T-cell (primary cell): Measurements from ENCODE around the gene MCOLN2. TPM values are rescaled to one million over a fixed set of nuclear protein-coding genes. Genes with fewer than 3 reads are reported as not detected.

ENCODE experiments used
- ATAC-seq, 4 experiments: fragments of 200-7000 bp in 3 of 4; fragments of 150-1000 bp in 1 of 4; cut with Tn5 transposase; replicated peaks in 1 of 4; 1 replicate in 3 of 4; 2 replicates in 1 of 4; pipeline ENCODE4 v1.10.0; 2021; ENCODE audit warnings: moderate library complexity in 3 of 4, mild to moderate bottlenecking in 2 of 4, moderate number of reproducible peaks in 1 of 4
- CTCF ChIA-PET, 2 donors: fragments of 300-600 bp; sonication (Branson Sonifier 250); formaldehyde crosslinking; loops; one replicate each; lab custom pipeline; 2022; ENCODE audit warnings: antibody characterized with exemption in 2 of 2; lab: Charles Lee
- POLR2A ChIA-PET, 2 donors: fragments of 300-600 bp; sonication (Branson Sonifier 250); formaldehyde crosslinking; loops; one replicate each; lab custom pipeline; 2022; ENCODE audit warnings: antibody characterized with exemption in 2 of 2; lab: Charles Lee
- DNase-seq, 35 experiments: peaks; one replicate each; pipeline versions ENCODE4 v3.0.0 to v3.0.0-alpha.2; 2013 to 2023
- H3K27ac ChIP-seq: one replicate; pipeline ENCODE4 v1.5.1; 2013; ENCODE audit warnings: low read length
- H3K27me3 ChIP-seq, 2 experiments: replicated peaks in 1 of 2; 1 replicate in 1 of 2; 2 replicates in 1 of 2; pipeline versions ENCODE4 v1.6.1 to v1.7.0; 2013; ENCODE audit warnings: low read length in 1 of 2, mixed read lengths in 1 of 2; ENCODE audit not compliant: control insufficient read depth in 2 of 2, insufficient read depth in 2 of 2; ENCODE audit errors: extremely low read depth in 1 of 2
- H3K36me3 ChIP-seq, 2 donors: 1 replicate in 1 of 2; 2 replicates in 1 of 2; pipeline versions ENCODE4 v1.6.1 to v1.7.0; 2013; ENCODE audit warnings: low read length in 1 of 2; ENCODE audit not compliant: control insufficient read depth in 2 of 2, insufficient read depth in 1 of 2; ENCODE audit errors: extremely low read depth in 1 of 2
- H3K4me1 ChIP-seq, 2 experiments: 1 replicate in 1 of 2; 2 replicates in 1 of 2; pipeline versions ENCODE4 v1.6.1 to v1.7.0; 2013; ENCODE audit warnings: low read length in 2 of 2, mixed read lengths in 1 of 2; ENCODE audit not compliant: insufficient read depth in 2 of 2, control insufficient read depth in 1 of 2; ENCODE audit errors: extremely low read depth in 1 of 2
- H3K4me3 ChIP-seq, 2 donors: 1 replicate in 1 of 2; 2 replicates in 1 of 2; pipeline versions ENCODE4 v1.5.1 to v1.7.0; 2013; ENCODE audit warnings: mild to moderate bottlenecking in 2 of 2, low read length in 1 of 2, moderate library complexity in 1 of 2; ENCODE audit not compliant: control insufficient read depth in 1 of 2; ENCODE audit errors: extremely low read depth in 1 of 2
- H3K9me3 ChIP-seq: 2 replicates; pipeline ENCODE4 v1.7.0; 2013
- H3K27ac Mint-ChIP-seq, 2 donors: one replicate each; pipeline ENCODE4 v1.8.0; 2020 to 2021; ENCODE audit warnings: mild to moderate bottlenecking in 2 of 2, mixed read lengths in 2 of 2
- H3K27me3 Mint-ChIP-seq, 2 donors: one replicate each; pipeline ENCODE4 v1.8.0; 2021 to 2022; ENCODE audit warnings: mixed read lengths in 2 of 2
- H3K36me3 Mint-ChIP-seq: one replicate; pipeline ENCODE4 v1.8.0; 2021; ENCODE audit warnings: mixed read lengths
- H3K4me1 Mint-ChIP-seq, 3 donors: one replicate each; pipeline ENCODE4 v1.8.0; 2020 to 2022; ENCODE audit warnings: mixed read lengths in 3 of 3, mild to moderate bottlenecking in 1 of 3
- H3K4me3 Mint-ChIP-seq, 3 donors: one replicate each; pipeline ENCODE4 v1.8.0; 2020 to 2022; ENCODE audit warnings: mild to moderate bottlenecking in 3 of 3, mixed read lengths in 3 of 3, moderate library complexity in 3 of 3
- H3K9me3 Mint-ChIP-seq, 3 donors: one replicate each; pipeline ENCODE4 v1.8.0; 2020 to 2022; ENCODE audit warnings: mixed read lengths in 3 of 3
- WGBS: methylation state at CpG from one replicate; pipeline ENCODE4 v1.1.5; 2013; ENCODE audit warnings: missing lambda C conversion rate; ENCODE audit not compliant: insufficient coverage; 5-methylcytosine and 5-hydroxymethylcytosine counted together
- total RNA-seq, 35 experiments: library from RNA in 6 of 35; stranded (reverse) in 6 of 35; fragments of 120-200 nt in 1 of 35; gene quantifications; one replicate each; pipeline versions ENCODE4 v1.2.1 to v1.2.4 and lab custom pipeline; 2013 to 2026

Gene MCOLN2
- total RNA-seq, 5 donors from 2014 or later (not counting 1 experiment from before 2014, with no cell fraction given): 7.6 to 19.3 (median 15.8) TPM

DNA sequence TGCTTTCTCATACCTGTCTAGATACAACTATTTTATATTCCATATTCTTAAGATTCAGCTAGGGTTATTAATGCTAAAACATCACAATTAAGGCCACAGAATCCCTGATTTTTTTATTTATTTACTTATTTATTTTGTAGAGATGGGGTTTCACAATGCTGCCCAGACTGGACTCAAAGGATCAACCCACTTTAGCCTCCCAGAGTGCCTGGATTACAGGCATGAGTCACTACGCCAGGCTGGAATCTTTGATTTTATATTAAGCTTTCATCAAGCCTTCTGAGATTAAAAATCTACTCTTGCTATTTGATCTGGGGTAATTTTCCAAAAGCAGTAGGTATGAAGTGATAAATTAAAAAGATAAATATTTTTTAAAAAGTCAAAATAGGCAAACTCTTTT, 38.9 kb downstream of the MCOLN2 start:
- Histone ChIP-seq H3K4me3 (no peak overlapping the region), H3K27ac (no peak overlapping the region), H3K9me3 (no peaks in the 10 kb centered on the region), H3K36me3 (peaks cover 0 to 7% of the 10 kb centered on the region in 2 donors), H3K27me3 (no peaks in the 10 kb centered on the region), H3K4me1 (no peaks in the 10 kb centered on the region)
- Mint-ChIP-seq H3K9me3 (no peaks in the 10 kb centered on the region), H3K36me3 (peaks cover 24% of the 10 kb centered on the region), H3K4me1 (peaks cover 0 to 6% (median 4%) of the 10 kb centered on the region in 3 donors), H3K27ac (no peak overlapping the region), H3K27me3 (peaks cover 0 to 6% of the 10 kb centered on the region in 2 donors), H3K4me3 (no peak overlapping the region)
- POLR2A ChIA-PET: interaction anchor here in 1 of 2 donors (0.6 kb wide), 1 partner anchor 156 kb away, joined by 3 read pairs; no protein-coding TSS in a partner anchor
- DNase-seq: no peak
- ATAC-seq: no peak
- WGBS: no CpG with 5 or more reads among the region's 1 CpG
- CTCF ChIA-PET: interaction anchor here (0.9 to 3.6 kb wide), 5 partner anchors 9 to 70 kb away, joined by 3 to 17 read pairs (median 3); no protein-coding TSS in a partner anchor

DNA sequence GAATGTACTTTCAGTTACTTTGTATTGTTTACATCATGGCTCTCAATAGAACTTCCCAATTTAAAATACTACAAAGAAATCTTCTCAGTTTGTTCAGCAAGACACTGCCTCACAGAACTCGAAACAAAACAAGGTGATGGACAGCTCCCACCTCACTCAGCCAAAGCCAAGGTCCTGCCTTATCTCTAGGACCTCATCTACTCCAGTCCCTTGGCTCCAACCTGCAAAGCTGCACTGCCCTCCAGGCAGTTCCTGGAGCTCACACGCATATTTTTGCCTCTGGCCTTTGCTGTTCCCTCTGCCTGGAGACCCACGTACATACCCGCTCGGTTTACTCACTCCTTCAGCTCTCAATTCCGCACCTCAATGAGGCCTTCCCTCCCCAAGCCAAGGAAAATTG, 40.3 kb downstream of the MCOLN2 start:
- ChIA-PET POLR2A (no interaction called here), CTCF (interaction anchor here in 1 of 2 donors (0.9 to 3.6 kb wide), 3 partner anchors 8 to 17 kb away, joined by 3 to 17 read pairs (median 3); no protein-coding TSS in a partner anchor)
- no peak for ATAC-seq
- 93% methylated on average over 6 of the region's 6 CpGs for WGBS
- Mint-ChIP-seq H3K4me1 (peaks cover 0 to 6% (median 4%) of the 10 kb centered on the region in 3 donors), H3K36me3 (peaks cover 32% of the 10 kb centered on the region), H3K27me3 (peaks cover 0 to 8% of the 10 kb centered on the region in 2 donors), H3K27ac (no peak overlapping the region), H3K9me3 (no peaks in the 10 kb centered on the region), H3K4me3 (no peak overlapping the region)
- Histone ChIP-seq H3K4me1 (no peaks in the 10 kb centered on the region), H3K9me3 (no peaks in the 10 kb centered on the region), H3K27ac (no peak overlapping the region), H3K4me3 (no peak overlapping the region), H3K36me3 (peaks cover 0 to 7% of the 10 kb centered on the region in 2 donors), H3K27me3 (no peaks in the 10 kb centered on the region)
- DNase-seq: no peak

DNA sequence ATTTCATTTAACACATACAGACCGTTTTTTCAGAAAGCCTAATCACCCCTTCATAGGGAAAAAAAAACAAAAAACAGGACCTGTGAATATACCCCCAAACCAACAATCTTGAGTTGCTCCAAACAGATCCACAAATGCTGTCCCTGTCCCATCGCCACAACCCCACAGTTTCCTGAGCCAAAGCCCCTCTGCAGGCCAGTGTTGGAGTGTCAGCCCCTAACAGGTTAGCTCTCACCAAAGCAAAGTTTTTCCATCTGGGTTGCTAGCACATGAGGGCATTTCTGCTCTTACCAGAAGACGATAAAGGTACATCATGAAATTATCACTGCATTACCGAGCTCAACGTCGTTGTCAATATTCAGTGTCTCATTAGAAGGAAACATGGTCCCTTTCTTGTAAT, 40.8 kb downstream of the MCOLN2 start:
- Histone ChIP-seq H3K9me3 (no peaks in the 10 kb centered on the region), H3K36me3 (peaks cover 0 to 7% of the 10 kb centered on the region in 2 donors), H3K27me3 (no peaks in the 10 kb centered on the region), H3K27ac (no peak overlapping the region), H3K4me1 (no peaks in the 10 kb centered on the region), H3K4me3 (no peak overlapping the region)
- ChIA-PET POLR2A (no interaction called here), CTCF (interaction anchor here in 1 of 2 donors (3.6 kb wide), 1 partner anchor 11 kb away, joined by 17 read pairs; no protein-coding TSS in a partner anchor)
- no peak for DNase-seq
- Mint-ChIP-seq H3K9me3 (no peaks in the 10 kb centered on the region), H3K4me1 (peaks cover 0 to 6% (median 4%) of the 10 kb centered on the region in 3 donors), H3K27ac (no peak overlapping the region), H3K27me3 (peaks cover 0 to 8% of the 10 kb centered on the region in 2 donors), H3K4me3 (no peak overlapping the region), H3K36me3 (peaks cover 36% of the 10 kb centered on the region)
- 98% methylated on average over 5 of the region's 6 CpGs for WGBS
- no peak for ATAC-seq

DNA sequence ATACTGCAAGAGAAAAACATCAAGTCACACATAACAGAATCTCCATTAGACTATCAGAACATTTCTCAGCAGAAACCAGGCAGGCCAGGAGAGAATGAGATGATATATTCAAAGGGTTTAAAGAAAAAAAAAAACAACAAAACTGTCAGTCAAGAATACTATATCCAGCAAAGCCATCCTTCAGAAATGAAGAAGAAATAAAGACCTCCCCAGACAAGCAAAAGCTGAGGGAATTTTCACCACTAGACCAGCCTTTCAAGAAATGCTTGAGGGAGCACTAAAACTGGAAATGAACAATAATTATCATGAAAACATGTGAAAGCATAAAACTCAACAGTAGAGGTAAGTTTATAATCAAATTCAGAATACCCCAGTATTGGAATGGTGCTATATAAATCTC, 47.2 kb downstream of the MCOLN2 start:
- Histone ChIP-seq H3K4me3 (no peak overlapping the region), H3K36me3 (no peaks in the 10 kb centered on the region), H3K27ac (no peak overlapping the region), H3K27me3 (no peaks in the 10 kb centered on the region), H3K9me3 (no peaks in the 10 kb centered on the region), H3K4me1 (peaks cover 0 to 7% of the 10 kb centered on the region in 2 experiments)
- peaks cover 0 to 10% of the 10 kb centered on the region in 2 donors for H3K27me3 Mint-ChIP-seq
- peaks cover 6 to 12% (median 11%) of the 10 kb centered on the region in 3 donors for H3K4me1 Mint-ChIP-seq
- H3K27ac Mint-ChIP-seq: no peak overlapping the region
- CTCF ChIA-PET: interaction anchor here (1.0 to 5.4 kb wide), 4 partner anchors 78 to 310 kb away, joined by 3 to 31 read pairs (median 7); partner anchors contain the start of gene C1orf52 (in 1 of the 2)
- H3K9me3 Mint-ChIP-seq: peaks cover 3 to 6% (median 5%) of the 10 kb centered on the region in 3 donors
- POLR2A ChIA-PET: no interaction called here
- H3K36me3 Mint-ChIP-seq: peaks cover 43% of the 10 kb centered on the region
- H3K4me3 Mint-ChIP-seq: no peak overlapping the region
- DNase-seq: no peak
- ATAC-seq: no peak

DNA sequence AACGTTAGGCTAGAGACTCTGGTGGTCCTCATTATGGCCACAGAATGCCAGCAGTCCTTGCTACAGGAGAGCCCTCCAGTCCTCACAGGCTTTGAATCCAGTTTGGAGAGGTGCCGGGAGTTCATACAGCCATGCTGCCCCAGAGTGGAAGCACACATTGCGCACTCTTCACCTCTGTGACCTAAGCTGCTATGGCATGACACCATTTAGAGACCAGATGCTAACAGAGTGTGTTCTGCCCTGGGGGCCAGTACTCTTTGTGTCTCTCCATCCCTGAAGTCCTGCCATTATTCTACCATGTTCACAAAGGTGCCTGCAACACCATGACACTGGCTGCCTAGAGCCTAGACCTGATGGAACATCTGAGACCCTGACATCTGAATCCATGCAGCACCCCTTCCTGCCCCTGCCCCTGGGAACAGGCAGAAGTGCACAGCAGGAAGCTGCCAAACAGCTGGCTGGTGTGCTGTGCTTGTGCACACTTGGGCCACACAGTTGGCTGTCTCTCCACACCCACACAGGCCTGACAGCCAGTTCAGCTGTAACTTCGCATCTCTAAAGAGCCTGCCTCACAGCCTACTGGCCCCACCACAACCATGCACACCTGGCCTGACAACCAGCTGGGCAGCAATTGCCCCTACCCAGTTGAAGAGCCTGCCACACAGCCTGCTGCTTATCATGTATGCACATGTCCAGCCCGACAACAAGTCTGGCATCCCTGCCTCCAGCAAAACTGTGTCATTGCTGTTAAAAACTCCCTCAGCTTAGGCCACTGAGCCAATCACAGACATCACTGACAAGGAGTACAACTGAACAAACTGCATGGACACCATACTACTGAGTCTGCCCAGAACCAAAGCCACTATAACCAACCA, 49.1 kb downstream of the MCOLN2 start:
- Histone ChIP-seq H3K9me3 (no peaks in the 10 kb centered on the region), H3K27ac (no peak overlapping the region), H3K4me1 (peaks cover 0 to 9% of the 10 kb centered on the region in 2 experiments), H3K4me3 (no peak overlapping the region), H3K27me3 (no peaks in the 10 kb centered on the region), H3K36me3 (no peaks in the 10 kb centered on the region)
- ChIA-PET CTCF (interaction anchor here (0.7 to 5.4 kb wide), 5 partner anchors 80 to 312 kb away, joined by 3 to 31 read pairs (median 6); partner anchors contain the start of gene C1orf52 (in 2 of the 2)), POLR2A (no interaction called here)
- H3K4me3 Mint-ChIP-seq: no peak overlapping the region
- no peak overlapping the region for H3K27ac Mint-ChIP-seq
- ATAC-seq (no peak), DNase-seq (no peak)
- H3K27me3 Mint-ChIP-seq: peaks cover 0 to 6% of the 10 kb centered on the region in 2 donors
- H3K9me3 Mint-ChIP-seq: peaks cover 3 to 6% (median 5%) of the 10 kb centered on the region in 3 donors
- peaks cover 6 to 12% (median 11%) of the 10 kb centered on the region in 3 donors for H3K4me1 Mint-ChIP-seq
- H3K36me3 Mint-ChIP-seq: peaks cover 38% of the 10 kb centered on the region
- WGBS: 90% methylated on average over 5 of the region's 5 CpGs

DNA sequence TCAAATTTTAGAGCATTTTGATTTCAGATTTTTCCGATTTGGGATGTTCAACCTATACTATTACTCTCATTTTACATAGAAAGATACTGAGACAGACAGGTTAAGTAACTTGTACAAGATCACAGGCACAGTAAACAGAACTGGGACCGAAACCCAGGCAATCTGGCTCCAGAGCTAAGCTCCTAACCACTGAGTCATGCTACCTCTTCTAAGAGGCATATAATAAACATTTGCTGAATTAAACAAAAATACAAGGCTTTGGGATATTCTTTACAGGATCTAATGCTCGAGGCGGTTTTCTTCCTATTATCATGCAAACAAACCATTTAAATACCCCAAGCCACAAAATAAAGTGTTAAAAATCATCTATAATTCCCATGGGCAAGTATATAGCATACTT, 50.3 kb downstream of the MCOLN2 start:
- ATAC-seq (no peak), DNase-seq (no peak)
- H3K4me1 ChIP-seq: peaks cover 0 to 9% of the 10 kb centered on the region in 2 experiments
- H3K4me3 ChIP-seq: no peak overlapping the region
- peaks cover 27% of the 10 kb centered on the region for H3K36me3 Mint-ChIP-seq
- peak overlapping the region; percentile 62 to 88 for H3K27ac Mint-ChIP-seq
- CTCF ChIA-PET: interaction anchor here (0.6 to 5.4 kb wide), 4 partner anchors 55 to 313 kb away, joined by 3 to 31 read pairs (median 5); partner anchors contain the start of gene C1orf52 (in 2 of the 2)
- 100% methylated on average over 2 of the region's 4 CpGs for WGBS
- POLR2A ChIA-PET: interaction anchor here in 1 of 2 donors (0.6 kb wide), 1 partner anchor 49 kb away, joined by 6 read pairs; no protein-coding TSS in a partner anchor
- peaks cover 3 to 6% (median 5%) of the 10 kb centered on the region in 3 donors for H3K9me3 Mint-ChIP-seq
- no peaks in the 10 kb centered on the region for H3K27me3 ChIP-seq
- H3K27ac ChIP-seq: no peak overlapping the region
- H3K4me3 Mint-ChIP-seq: peak overlapping the region in 1 of 3 donors; percentile 79
- peaks cover 6 to 12% (median 11%) of the 10 kb centered on the region in 3 donors for H3K4me1 Mint-ChIP-seq
- peaks cover 0 to 6% of the 10 kb centered on the region in 2 donors for H3K27me3 Mint-ChIP-seq
- no peaks in the 10 kb centered on the region for H3K9me3 ChIP-seq
- no peaks in the 10 kb centered on the region for H3K36me3 ChIP-seq
